NB4 (cell line): ENCODE data around the gene MERTK.

Source experiments
- MYC ChIP-seq: IDR thresholded peaks from 2 replicates; pipeline ENCODE4 v1.6.1; 2011; ENCODE audit warnings: low read depth, low read length
- POLR2A ChIP-seq: IDR thresholded peaks from 2 replicates; pipeline ENCODE4 v1.6.1; 2011; ENCODE audit warnings: mild to moderate bottlenecking; ENCODE audit not compliant: insufficient read length; ENCODE audit errors: extremely low read depth
- TF ChIP-seq, protein P1 (sequence below): IDR thresholded peaks from one replicate; pipeline ENCODE4 v1.5.1; 2012; ENCODE audit warnings: low read depth, low read length
- TF ChIP-seq, protein P2 (sequence below): IDR thresholded peaks from 2 replicates; pipeline ENCODE4 v1.6.1; 2011; ENCODE audit warnings: low read depth, low read length

DNA sequence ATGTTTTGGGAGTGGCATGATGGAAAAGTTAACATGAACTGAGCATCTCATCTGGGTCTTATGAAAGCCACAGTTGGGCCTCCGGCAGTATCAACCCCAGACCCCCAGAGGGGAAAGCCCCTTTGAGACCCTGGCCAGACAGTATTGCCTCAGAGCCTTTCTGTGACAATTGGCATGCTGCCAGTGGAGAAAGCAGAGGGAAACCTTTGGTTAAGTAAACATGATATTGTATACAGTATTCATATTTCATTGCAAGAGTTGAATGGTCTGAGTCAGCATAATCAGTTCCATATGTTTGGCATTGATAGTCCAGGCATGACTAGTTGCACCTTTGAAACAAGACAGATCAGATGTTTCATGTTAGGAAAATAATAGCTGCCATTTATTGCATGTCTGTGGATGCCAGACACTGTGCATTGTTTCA is 20.0 kb downstream of the MERTK start:
- TF ChIP-seq, protein P1, sequence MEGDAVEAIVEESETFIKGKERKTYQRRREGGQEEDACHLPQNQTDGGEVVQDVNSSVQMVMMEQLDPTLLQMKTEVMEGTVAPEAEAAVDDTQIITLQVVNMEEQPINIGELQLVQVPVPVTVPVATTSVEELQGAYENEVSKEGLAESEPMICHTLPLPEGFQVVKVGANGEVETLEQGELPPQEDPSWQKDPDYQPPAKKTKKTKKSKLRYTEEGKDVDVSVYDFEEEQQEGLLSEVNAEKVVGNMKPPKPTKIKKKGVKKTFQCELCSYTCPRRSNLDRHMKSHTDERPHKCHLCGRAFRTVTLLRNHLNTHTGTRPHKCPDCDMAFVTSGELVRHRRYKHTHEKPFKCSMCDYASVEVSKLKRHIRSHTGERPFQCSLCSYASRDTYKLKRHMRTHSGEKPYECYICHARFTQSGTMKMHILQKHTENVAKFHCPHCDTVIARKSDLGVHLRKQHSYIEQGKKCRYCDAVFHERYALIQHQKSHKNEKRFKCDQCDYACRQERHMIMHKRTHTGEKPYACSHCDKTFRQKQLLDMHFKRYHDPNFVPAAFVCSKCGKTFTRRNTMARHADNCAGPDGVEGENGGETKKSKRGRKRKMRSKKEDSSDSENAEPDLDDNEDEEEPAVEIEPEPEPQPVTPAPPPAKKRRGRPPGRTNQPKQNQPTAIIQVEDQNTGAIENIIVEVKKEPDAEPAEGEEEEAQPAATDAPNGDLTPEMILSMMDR, result no peak
- TF ChIP-seq MYC (no peak), POLR2A (no peak)
- TF ChIP-seq, protein P2, sequence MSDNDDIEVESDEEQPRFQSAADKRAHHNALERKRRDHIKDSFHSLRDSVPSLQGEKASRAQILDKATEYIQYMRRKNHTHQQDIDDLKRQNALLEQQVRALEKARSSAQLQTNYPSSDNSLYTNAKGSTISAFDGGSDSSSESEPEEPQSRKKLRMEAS, result no peak
